Measurements from ENCODE around the gene TTC38.
"Not testable (repeated sequence)": the region's sequence is repeated elsewhere in the genome, so short reads cannot be mapped to it uniquely, and the experiment has no call there.

The TTC38 gene

GRCh38 chr22:46296257-46297150, 28.7 kb downstream of the TTC38 start, which contains the start of gene GTSE1:
GTSE1 (plus strand) TSS chr22:46296870; CDS start chr22:46297401, 531 bp downstream.
- peak; percentile 93 to 94 for DNase-seq (ENCODE audit: low read depth in 2 of 2)

GRCh38 chr22:46297151-46297812, 29.5 kb downstream of the TTC38 start:
- DNase-seq (ENCODE audit: low read depth in 2 of 2): no peak

GRCh38 chr22:46299101-46299500, 31.3 kb downstream of the TTC38 start:
- DNase-seq (ENCODE audit: low read depth in 2 of 2): no peak

GRCh38 chr22:46300491-46300890, 32.7 kb downstream of the TTC38 start:
- no peak for DNase-seq (ENCODE audit: low read depth in 2 of 2)

- no peak for DNase-seq (ENCODE audit: low read depth in 2 of 2)
Observed at GRCh38 chr22:46303347-46303965, 35.6 kb downstream of the TTC38 start.

GRCh38 chr22:46308283-46308988, 40.6 kb downstream of the TTC38 start:
- no peak for DNase-seq (ENCODE audit: low read depth in 2 of 2)

GRCh38 chr22:46309526-46310085, 41.8 kb downstream of the TTC38 start:
- DNase-seq (ENCODE audit: low read depth in 2 of 2): no peak

GRCh38 chr22:46312056-46312455, 44.2 kb downstream of the TTC38 start:
- DNase-seq (ENCODE audit: low read depth in 2 of 2): no peak

GRCh38 chr22:46312848-46313247, 45.0 kb downstream of the TTC38 start:
- not testable (repeated sequence) for DNase-seq (ENCODE audit: low read depth in 2 of 2)

GRCh38 chr22:46315976-46316375, 48.2 kb downstream of the TTC38 start:
- no peak for DNase-seq (ENCODE audit: low read depth in 2 of 2)

GRCh38 chr22:46317646-46318045, 49.8 kb downstream of the TTC38 start:
- DNase-seq (ENCODE audit: low read depth in 2 of 2): no peak

GRCh38 chr22:46318576-46318975, 50.8 kb downstream of the TTC38 start:
- no peak for DNase-seq (ENCODE audit: low read depth in 2 of 2)

GRCh38 chr22:46319319-46319718, 51.5 kb downstream of the TTC38 start:
- DNase-seq (ENCODE audit: low read depth in 2 of 2): no peak

- no peak for DNase-seq (ENCODE audit: low read depth in 2 of 2)
Observed at GRCh38 chr22:46320166-46320710, 52.4 kb downstream of the TTC38 start.

- DNase-seq (ENCODE audit: low read depth in 2 of 2): no peak
Observed at GRCh38 chr22:46320716-46321386, 53.0 kb downstream of the TTC38 start.

- no peak for DNase-seq (ENCODE audit: low read depth in 2 of 2)
Observed at GRCh38 chr22:46322711-46323110, 54.9 kb downstream of the TTC38 start.

- no peak for DNase-seq (ENCODE audit: low read depth in 2 of 2)
Observed at GRCh38 chr22:46323162-46323561, 55.4 kb downstream of the TTC38 start.

GRCh38 chr22:46326066-46326680, 58.4 kb downstream of the TTC38 start:
- DNase-seq (ENCODE audit: low read depth in 2 of 2): no peak

GRCh38 chr22:46327691-46328465, 60.1 kb downstream of the TTC38 start:
- DNase-seq (ENCODE audit: low read depth in 2 of 2): no peak
